GM12872 (cell line): ENCODE data around the gene TDP1.

Experiments
- CTCF ChIP-seq: IDR thresholded peaks from 3 replicates; pipeline ENCODE4 v1.5.1; 2011; ENCODE audit warnings: low read depth, mild to moderate bottlenecking, low read length, moderate library complexity; ENCODE audit not compliant: insufficient read depth

TDP1 gene

GRCh38 chr14:89955745-89956660 lies at the start of gene TDP1:
Gene TDP1 (plus strand): TSS chr14:89955927. CDS start chr14:89963115, 7,188 bp downstream.
- no peak; the same call in 2 of the 3 replicates for TF ChIP-seq CTCF

- no peak for TF ChIP-seq CTCF
Observed at GRCh38 chr14:89906000-89906399, 49.7 kb upstream of the TDP1 start.

GRCh38 chr14:89907655-89908054 lies 48.1 kb upstream of the TDP1 start:
- TF ChIP-seq CTCF = no peak

- TF ChIP-seq CTCF = no peak
Observed at GRCh38 chr14:89908712-89909450, 46.8 kb upstream of the TDP1 start.

- TF ChIP-seq CTCF = no peak
Observed at GRCh38 chr14:89909586-89909985, 46.1 kb upstream of the TDP1 start.

GRCh38 chr14:89910691-89911009 lies 45.1 kb upstream of the TDP1 start:
- no peak for TF ChIP-seq CTCF

- no peak for TF ChIP-seq CTCF
Observed at GRCh38 chr14:89911010-89911919, 44.5 kb upstream of the TDP1 start.
